ENCODE results near the gene LSM10.

DNA sequence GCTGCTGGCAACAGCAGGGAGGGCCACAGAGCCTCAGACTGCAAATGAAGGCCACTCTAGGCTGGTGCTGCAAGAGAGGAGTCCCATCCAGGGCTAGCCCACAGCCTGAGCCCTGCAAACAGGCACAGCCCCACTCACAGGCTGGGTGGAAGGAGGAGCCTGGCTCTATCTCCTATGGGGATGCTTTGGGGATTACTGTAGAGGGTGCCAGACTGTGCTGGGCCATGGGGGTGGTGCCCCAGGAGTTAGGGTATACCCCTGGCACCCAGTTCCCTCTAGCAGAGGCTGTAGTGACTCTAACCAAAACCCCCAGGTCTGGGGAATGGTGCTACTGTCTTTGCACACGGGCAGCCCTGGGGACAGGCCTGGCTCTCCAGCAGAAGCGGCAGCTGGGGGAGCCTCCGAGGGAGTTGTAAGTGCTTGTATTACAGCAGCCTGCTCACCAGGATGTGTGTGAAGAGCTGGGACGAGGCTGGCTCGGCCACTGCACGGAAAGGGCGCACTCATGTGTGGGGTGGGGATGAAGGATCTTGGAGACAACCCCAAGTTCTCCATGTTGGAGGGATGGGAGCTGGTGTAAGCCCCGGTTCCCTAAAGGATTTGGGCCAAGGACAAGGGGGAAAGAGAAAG is 50.9 kb downstream of the LSM10 start:
- no peak for TF ChIP-seq POLR2A (IDR thresholded peaks at IDR 0.05; ENCODE audit: low read depth, low read length)
- TF ChIP-seq POLR2AphosphoS5 (IDR thresholded peaks at IDR 0.05; ENCODE audit: low read depth, low read length), result no peak
- no peak for TF ChIP-seq TAF1 (IDR thresholded peaks at IDR 0.05; ENCODE audit: low read depth, low read length)
- no peak for TF ChIP-seq SPI1 (IDR thresholded peaks at IDR 0.05; ENCODE audit: low read depth, low read length)
- TF ChIP-seq PAX5 (IDR thresholded peaks at IDR 0.05; ENCODE audit: insufficient read depth, low read length, severe bottlenecking), result no peak
- no peak for TF ChIP-seq POU2F2 (IDR thresholded peaks at IDR 0.05; ENCODE audit: low read depth, low read length)
